IMR-90 (cell line): ENCODE results near the gene OARD1. TPM values are rescaled to one million over a fixed set of nuclear protein-coding genes. Genes with fewer than 3 reads are reported as not detected.

Source experiments
- ATAC-seq: fragments of 200-7000 bp; cut with Tn5 transposase; 2 replicates; pipeline ENCODE4 v1.9.1; 2020; ENCODE audit warnings: low read depth, mild to moderate bottlenecking, moderate library complexity
- BruUV-seq: library from RNA; stranded (reverse); fragments of 400-500 nt; replicated peaks from 2 replicates; lab custom pipeline; 2021; lab: Mats Ljungman, UMichigan
- CTCF ChIA-PET: fragments of 300-600 bp; formaldehyde crosslinking; extraction: SDS; loops from one replicate; lab custom pipeline; 2021; ENCODE audit warnings: antibody characterized with exemption; lab: Yijun Ruan, JAX
- POLR2A ChIA-PET: fragments of 300-600 bp; sonication (Branson Sonifier 250); formaldehyde crosslinking; loops from one replicate; lab custom pipeline; 2022; ENCODE audit warnings: antibody characterized with exemption; ENCODE audit not compliant: unreplicated experiment; lab: Charles Lee
- DNase-seq: peaks from one replicate; pipeline ENCODE4 v3.0.0; 2013
- H2AFZ ChIP-seq: replicated peaks from 2 replicates; pipeline ENCODE3; 2013; ENCODE audit warnings: low read length, mild to moderate bottlenecking; ENCODE audit not compliant: poor library complexity
- H2AK5ac ChIP-seq: 2 replicates; pipeline ENCODE4 v1.6.1; 2013; ENCODE audit warnings: low read depth, low read length, inconsistent platforms
- H2AK9ac ChIP-seq: replicated peaks from 2 replicates; pipeline ENCODE3; 2013; ENCODE audit warnings: mild to moderate bottlenecking, low read depth, low read length, moderate library complexity; ENCODE audit not compliant: poor library complexity
- H2BK120ac ChIP-seq: 2 replicates; pipeline ENCODE4 v1.6.1; 2013; ENCODE audit warnings: low read depth, low read length, inconsistent platforms
- H2BK15ac ChIP-seq: 3 replicates; pipeline ENCODE4 v1.6.1; 2013; ENCODE audit warnings: low read depth, low read length, inconsistent platforms
- H2BK20ac ChIP-seq: 2 replicates; pipeline ENCODE4 v1.6.1; 2013; ENCODE audit warnings: low read depth, mild to moderate bottlenecking, inconsistent platforms, low read length, moderate library complexity
- H2BK5ac ChIP-seq: 2 replicates; pipeline ENCODE4 v1.6.1; 2013; ENCODE audit warnings: mild to moderate bottlenecking, low read depth, low read length, inconsistent platforms; ENCODE audit not compliant: poor library complexity, severe bottlenecking
- H3K14ac ChIP-seq: replicated peaks from 2 replicates; pipeline ENCODE4 v1.6.1; 2013; ENCODE audit warnings: low read depth, low read length, inconsistent platforms
- H3K18ac ChIP-seq: 2 replicates; pipeline ENCODE4 v1.6.1; 2013; ENCODE audit warnings: low read depth, low read length, control low read depth
- H3K23ac ChIP-seq: 2 replicates; pipeline ENCODE4 v1.6.1; 2013; ENCODE audit warnings: low read depth, low read length, inconsistent platforms
- H3K27ac ChIP-seq: 2 replicates; pipeline ENCODE4 v1.5.1; 2013; ENCODE audit warnings: mild to moderate bottlenecking, control low read depth, low read length; ENCODE audit not compliant: insufficient read depth
- H3K27me3 ChIP-seq: 2 replicates; pipeline ENCODE4 v1.6.1; 2013; ENCODE audit warnings: low read length; ENCODE audit not compliant: control insufficient read depth, insufficient read depth
- H3K36me3 ChIP-seq: 2 replicates; pipeline ENCODE4 v1.6.1; 2013; ENCODE audit warnings: low read length, mixed read lengths; ENCODE audit not compliant: control insufficient read depth, insufficient read depth
- H3K4ac ChIP-seq: 2 replicates; pipeline ENCODE4 v1.6.1; 2013; ENCODE audit warnings: low read depth, low read length, inconsistent platforms
- H3K4me1 ChIP-seq: 2 replicates; pipeline ENCODE4 v1.6.1; 2013; ENCODE audit warnings: low read length, mixed read lengths; ENCODE audit not compliant: control insufficient read depth, insufficient read depth
- H3K4me2 ChIP-seq: 2 replicates; pipeline ENCODE4 v1.6.1; 2013; ENCODE audit warnings: low read depth, mild to moderate bottlenecking, control low read depth, low read length, moderate library complexity
- H3K4me3 ChIP-seq: 2 replicates; pipeline ENCODE4 v1.5.1; 2013; ENCODE audit warnings: low read depth, mild to moderate bottlenecking, control low read depth, low read length, moderate library complexity; ENCODE audit not compliant: insufficient read depth
- H3K56ac ChIP-seq: 2 replicates; pipeline ENCODE4 v1.6.1; 2013; ENCODE audit warnings: low read length, inconsistent platforms; ENCODE audit not compliant: insufficient read depth; ENCODE audit errors: extremely low read depth
- H3K79me1 ChIP-seq, 2 experiments: 2 replicates each; pipeline ENCODE4 v1.6.1; 2013; ENCODE audit warnings: low read length in 2 of 2, inconsistent platforms in 1 of 2, low read depth in 1 of 2
- H3K9ac ChIP-seq: 2 replicates; pipeline ENCODE4 v1.6.1; 2013; ENCODE audit warnings: low read depth, low read length, control low read depth
- H3K9me1 ChIP-seq: 2 replicates; pipeline ENCODE4 v1.6.1; 2013; ENCODE audit warnings: low read length, inconsistent platforms; ENCODE audit not compliant: insufficient read depth
- H3K9me3 ChIP-seq: 2 replicates; pipeline ENCODE4 v1.6.1; 2013; ENCODE audit warnings: low read length; ENCODE audit not compliant: control insufficient read depth, insufficient read depth
- H4K20me1 ChIP-seq: 2 replicates; pipeline ENCODE4 v1.6.1; 2013; ENCODE audit warnings: low read length, inconsistent platforms; ENCODE audit not compliant: insufficient read depth
- H4K5ac ChIP-seq: 2 replicates; pipeline ENCODE4 v1.6.1; 2013; ENCODE audit warnings: mild to moderate bottlenecking, low read depth, low read length, control low read depth
- H4K8ac ChIP-seq, 2 experiments: 2 replicates each; pipeline ENCODE4 v1.6.1; 2013; ENCODE audit warnings: low read depth in 2 of 2, low read length in 2 of 2, control low read depth in 1 of 2, inconsistent platforms in 1 of 2
- H4K91ac ChIP-seq: 2 replicates; pipeline ENCODE4 v1.6.1; 2013; ENCODE audit warnings: low read depth, low read length, inconsistent platforms; ENCODE audit not compliant: insufficient read depth
- CTCF ChIP-seq: conservative IDR thresholded peaks from 2 replicates; pipeline ENCODE4 v1.5.1; 2012; ENCODE audit warnings: mild to moderate bottlenecking, low read depth, low read length, improper control_type of control experiment
- ELK1 ChIP-seq: fragments of 150-350 bp; IDR thresholded peaks from 2 replicates; pipeline ENCODE4 v1.6.1; 2016; ENCODE audit warnings: low read depth, mild to moderate bottlenecking, low read length, moderate library complexity, borderline replicate concordance
- FOS ChIP-seq: fragments of 150-350 bp; IDR thresholded peaks from 2 replicates; pipeline ENCODE4 v1.6.1; 2016; ENCODE audit warnings: low read depth, low read length
- MAZ ChIP-seq: IDR thresholded peaks from 2 replicates; pipeline ENCODE4 v1.6.1; 2012; ENCODE audit warnings: low read depth, mild to moderate bottlenecking, low read length, improper control_type of control experiment, moderate library complexity, borderline replicate concordance
- RAD21 ChIP-seq: IDR thresholded peaks from 2 replicates; pipeline ENCODE4 v1.6.1; 2012; ENCODE audit warnings: low read length, improper control_type of control experiment
- SMC3 ChIP-seq: fragments of 150-350 bp; IDR thresholded peaks from 2 replicates; pipeline ENCODE4 v1.6.1; 2016; ENCODE audit warnings: low read depth, mild to moderate bottlenecking, antibody characterized with exemption, low read length, moderate library complexity
- WGBS, 2 experiments: methylation state at CpG; one replicate each; pipeline versions ENCODE4 v1.1.5 to v1.1.7; 2013; ENCODE audit warnings: missing lambda C conversion rate in 2 of 2; ENCODE audit not compliant: insufficient read length in 1 of 2; ENCODE audit errors: extremely low coverage in 2 of 2; 5-methylcytosine and 5-hydroxymethylcytosine counted together
- dilution Hi-C: fragments of 300-500 bp; cut with HindIII; formaldehyde crosslinking; loops from one replicate; pipeline ENCODE4 v1.14.3; 2018; ENCODE audit warnings: low sequenced_read_pairs; ENCODE audit not compliant: unreplicated experiment
- in situ Hi-C: fragments of 300-500 bp; cut with MboI; formaldehyde crosslinking; loops from 3 replicates; pipeline ENCODE4 v1.14.3; 2019; ENCODE audit warnings: low sequenced_read_pairs, inconsistent platforms, mixed read lengths
- intact Hi-C: fragments of 100-400 bp; cut with micrococcal nuclease; formaldehyde crosslinking; loops from 2 replicates; pipeline ENCODE4 v1.10.0; 2022
- polyA plus RNA-seq, 3 experiments: library from polyadenylated mRNA; depleted of rRNA; stranded (reverse); fragments of >200 nt; gene quantifications; 2 replicates each; pipeline ENCODE4 v1.2.3, GENCODE V29; 2012; ENCODE audit warnings: low replicate concordance in 1 of 3
- total RNA-seq: library from RNA; depleted of rRNA; stranded (reverse); fragments of >200 nt; gene quantifications from 2 replicates; pipeline ENCODE4 v1.2.3, GENCODE V29; 2012

The OARD1 gene
- total and polyA plus RNA-seq, 2 of the 4 experiments (the other 2 are of a cell fraction) = 2.3 to 5.5 TPM

- no peak within 1 kb of the TSS for H3K18ac ChIP-seq
- no peak within 1 kb of the TSS for H2BK20ac ChIP-seq
- H3K36me3 ChIP-seq = no peaks in the 10 kb centered on the region
- no peaks in the 10 kb centered on the region for H3K9me3 ChIP-seq
- no peaks in the 10 kb centered on the region for H4K20me1 ChIP-seq
- POLR2A ChIA-PET = no interaction called here
- H3K4ac ChIP-seq = no peak within 1 kb of the TSS
- 72% methylated on average over 6 of the region's 10 CpGs; no CpG with 5 or more reads in 1 of the 2 experiments for WGBS, 2 experiments
- BruUV-seq = no TSS peak
- TF ChIP-seq ELK1 = no peak
- peak; percentile 59 for TF ChIP-seq CTCF
- TF ChIP-seq FOS = no peak
- no peak for TF ChIP-seq MAZ
- 0 out of 2 replicates have a peak, but pooled peaks have one; percentile 31 for TF ChIP-seq RAD21
- peak; percentile 40; the same call in 1 of the 2 replicates for TF ChIP-seq SMC3
- CTCF ChIA-PET = interaction anchor here (0.9 to 2.5 kb wide), 3 partner anchors 12 to 151 kb away, joined by 3 to 11 read pairs (median 4); no protein-coding TSS in a partner anchor
- H3K9ac ChIP-seq = no peak within 1 kb of the TSS
- H3K4me3 ChIP-seq = no peak within 1 kb of the TSS
- H2BK5ac ChIP-seq = no peak within 1 kb of the TSS
- H3K79me1 ChIP-seq = no peaks in the 10 kb centered on the region
- no peak within 1 kb of the TSS for H4K5ac ChIP-seq
- intact Hi-C loops (no loop called here), dilution Hi-C loops (no loop called here), in situ Hi-C loops (loop anchor here (25.0 kb wide), 2 partner anchors 1052 to 1677 kb away; no protein-coding TSS in a partner anchor)
- H3K27me3 ChIP-seq = peaks cover 14% of the 10 kb centered on the region
- H3K23ac ChIP-seq = no peak within 1 kb of the TSS
- ATAC-seq = peak; percentile 78
- H3K56ac ChIP-seq = no peak within 1 kb of the TSS
- H3K4me1 ChIP-seq = no peaks in the 10 kb centered on the region
- no peaks in the 10 kb centered on the region for H3K9me1 ChIP-seq
- no peak within 1 kb of the TSS for H3K14ac ChIP-seq
- no peak within 1 kb of the TSS for H4K8ac ChIP-seq
- no peak within 1 kb of the TSS for H2AK9ac ChIP-seq
- no peak for DNase-seq
- no peak within 1 kb of the TSS for H3K4me2 ChIP-seq
- no peak within 1 kb of the TSS for H3K27ac ChIP-seq
- no peak within 1 kb of the TSS for H2AK5ac ChIP-seq
- no peak within 1 kb of the TSS for H2AFZ ChIP-seq
- H4K91ac ChIP-seq = no peak within 1 kb of the TSS
- no peak within 1 kb of the TSS for H2BK15ac ChIP-seq
- no peak within 1 kb of the TSS for H2BK120ac ChIP-seq
These were observed 32.8 kb downstream of the OARD1 start, which contains the start of gene UNC5CL for GRCh38 chr6:41039060-41039998. TSS of gene UNC5CL (minus strand) at chr6:41039221. CDS start at chr6:41035074, 4,147 bp downstream.
